EL (cell line): ENCODE measurements around the gene FETUB.

Experiments used
- DNase-seq: peaks from one replicate; pipeline ENCODE4 v3.0.0-alpha.2; 2016

Gene FETUB, protein sequence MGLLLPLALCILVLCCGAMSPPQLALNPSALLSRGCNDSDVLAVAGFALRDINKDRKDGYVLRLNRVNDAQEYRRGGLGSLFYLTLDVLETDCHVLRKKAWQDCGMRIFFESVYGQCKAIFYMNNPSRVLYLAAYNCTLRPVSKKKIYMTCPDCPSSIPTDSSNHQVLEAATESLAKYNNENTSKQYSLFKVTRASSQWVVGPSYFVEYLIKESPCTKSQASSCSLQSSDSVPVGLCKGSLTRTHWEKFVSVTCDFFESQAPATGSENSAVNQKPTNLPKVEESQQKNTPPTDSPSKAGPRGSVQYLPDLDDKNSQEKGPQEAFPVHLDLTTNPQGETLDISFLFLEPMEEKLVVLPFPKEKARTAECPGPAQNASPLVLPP

DNA sequence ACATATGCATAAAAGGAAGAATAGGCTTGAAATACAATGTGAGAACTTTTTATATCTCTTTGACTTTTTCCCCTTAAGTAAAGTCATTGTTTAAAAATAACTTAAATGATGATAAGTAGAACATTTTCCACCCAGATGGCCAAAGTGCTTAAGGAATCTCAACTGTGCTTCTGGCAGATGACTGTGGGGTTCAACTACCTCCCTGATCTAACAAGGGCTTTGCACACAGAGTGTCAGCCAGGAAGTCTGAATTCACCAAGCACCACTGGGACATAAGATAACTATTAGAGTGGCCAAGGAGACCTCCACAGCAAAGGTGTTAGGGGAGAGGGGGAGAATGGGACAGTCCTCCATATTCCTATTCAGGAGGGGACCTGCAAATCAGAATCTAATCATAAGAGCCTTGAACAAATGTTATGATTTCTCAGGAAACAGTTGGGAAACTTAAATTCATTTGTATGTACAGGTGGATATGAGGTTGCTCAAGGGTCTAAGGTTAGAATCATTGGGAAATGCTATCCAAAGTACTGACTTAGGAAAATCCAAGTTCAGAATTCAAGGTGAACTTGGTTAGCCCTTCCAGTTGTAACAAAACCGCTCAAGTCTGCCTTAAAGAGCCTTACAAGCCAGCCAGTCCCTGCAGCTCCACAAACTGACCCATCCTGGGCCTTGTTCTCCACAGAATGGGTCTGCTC, at the start of gene FETUB:
Gene FETUB (plus strand): TSS at position 622 of the 695 bp plus-strand sequence. CDS start 62 bp downstream, at position 684.
- no peak for DNase-seq

DNA sequence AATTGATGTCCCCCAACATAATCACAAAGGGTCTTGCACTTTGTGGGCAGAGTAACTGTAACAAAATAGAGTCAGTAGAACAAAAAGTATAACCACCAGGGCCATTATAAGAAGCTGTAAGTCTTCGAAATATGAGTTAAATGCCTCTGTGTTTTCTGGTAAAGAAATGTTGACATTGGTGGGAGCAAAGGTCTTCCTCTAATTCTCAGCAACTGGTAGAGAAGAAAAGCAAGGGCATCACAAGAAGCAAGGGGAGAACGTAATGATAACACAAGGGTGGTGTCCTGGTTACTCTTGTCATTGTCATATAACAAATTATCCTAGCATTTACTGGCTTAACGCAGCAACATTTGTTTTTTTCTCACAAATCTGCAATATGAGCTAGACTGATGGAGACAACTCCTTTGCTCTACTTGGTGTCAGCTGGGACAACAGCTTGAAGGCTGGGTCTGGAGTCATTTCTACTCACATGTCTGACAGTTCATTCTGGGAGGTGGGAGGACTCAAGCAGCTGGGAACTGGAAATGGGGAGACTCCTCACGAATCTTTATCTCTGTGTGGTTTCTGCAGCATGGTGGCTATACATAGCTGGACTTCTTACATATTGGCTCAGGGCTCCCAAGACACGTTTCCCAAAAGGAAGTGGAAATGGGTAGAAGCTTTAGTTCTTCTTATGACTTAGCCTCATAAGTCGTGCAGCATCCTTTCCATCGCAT, 49.5 kb upstream of the FETUB start:
- DNase-seq = no peak

DNA sequence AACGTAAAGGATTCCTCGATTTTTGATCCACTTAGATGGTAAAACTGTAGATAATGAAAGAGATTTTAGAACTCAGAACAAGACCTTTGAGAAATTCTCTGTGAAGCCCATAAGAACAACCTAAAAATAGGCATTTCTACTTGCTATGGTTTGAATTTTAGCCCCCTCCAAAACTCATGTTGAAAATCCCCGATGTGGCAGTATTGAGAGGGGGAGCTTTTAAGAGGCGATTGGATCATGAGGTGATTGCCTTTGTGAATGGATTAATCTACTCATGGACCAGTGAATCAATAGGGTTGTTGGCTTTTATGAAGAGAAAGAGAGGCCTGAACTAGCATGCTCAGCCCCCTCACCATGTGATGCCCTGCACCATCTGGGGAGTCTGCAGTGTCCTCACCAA, 47.5 kb upstream of the FETUB start:
- no peak for DNase-seq

DNA sequence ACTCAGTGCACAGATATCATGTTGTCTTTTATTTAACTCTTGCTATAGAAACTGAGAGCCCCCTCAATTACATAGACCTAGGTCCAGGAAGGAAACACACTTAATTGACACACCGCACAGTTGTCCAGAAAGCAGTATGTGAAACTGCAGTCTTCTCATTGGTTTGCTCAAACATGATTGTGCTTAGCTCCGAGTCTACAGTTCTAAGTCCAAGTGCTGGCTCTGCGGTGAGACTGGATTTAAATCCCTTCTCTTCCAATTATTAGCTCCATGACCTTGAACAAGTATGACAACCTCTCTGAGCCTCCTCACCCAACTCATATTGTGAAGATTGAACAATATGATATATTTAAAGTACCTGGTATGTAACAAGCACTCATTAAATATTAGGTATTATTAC, 46.3 kb upstream of the FETUB start:
- DNase-seq = no peak

DNA sequence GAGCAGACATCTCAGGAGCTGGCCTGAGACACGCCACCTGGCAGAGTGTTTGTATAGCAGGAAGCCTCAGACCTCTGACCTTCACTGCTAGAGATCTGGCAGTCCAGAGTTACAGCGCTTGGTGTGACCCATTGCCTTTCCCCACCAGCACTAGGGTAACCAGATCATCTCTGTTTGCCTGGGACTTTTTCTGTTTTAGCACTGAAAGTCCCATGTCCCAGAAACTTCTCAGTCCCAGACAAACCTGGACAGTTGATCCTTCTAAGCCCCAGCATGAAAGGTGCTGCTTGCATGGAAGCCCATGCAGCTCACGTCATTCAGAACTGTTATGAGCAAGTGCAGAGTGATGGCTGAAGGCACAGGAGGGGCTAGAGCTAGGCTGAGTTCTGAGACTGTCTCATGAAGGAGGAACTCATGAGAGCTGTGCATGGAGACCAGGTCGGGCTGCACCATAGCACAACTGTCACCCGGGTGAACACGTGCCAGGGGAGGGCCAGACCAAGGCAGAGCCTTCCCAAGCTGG, 45.5 kb upstream of the FETUB start:
- no peak for DNase-seq

DNA sequence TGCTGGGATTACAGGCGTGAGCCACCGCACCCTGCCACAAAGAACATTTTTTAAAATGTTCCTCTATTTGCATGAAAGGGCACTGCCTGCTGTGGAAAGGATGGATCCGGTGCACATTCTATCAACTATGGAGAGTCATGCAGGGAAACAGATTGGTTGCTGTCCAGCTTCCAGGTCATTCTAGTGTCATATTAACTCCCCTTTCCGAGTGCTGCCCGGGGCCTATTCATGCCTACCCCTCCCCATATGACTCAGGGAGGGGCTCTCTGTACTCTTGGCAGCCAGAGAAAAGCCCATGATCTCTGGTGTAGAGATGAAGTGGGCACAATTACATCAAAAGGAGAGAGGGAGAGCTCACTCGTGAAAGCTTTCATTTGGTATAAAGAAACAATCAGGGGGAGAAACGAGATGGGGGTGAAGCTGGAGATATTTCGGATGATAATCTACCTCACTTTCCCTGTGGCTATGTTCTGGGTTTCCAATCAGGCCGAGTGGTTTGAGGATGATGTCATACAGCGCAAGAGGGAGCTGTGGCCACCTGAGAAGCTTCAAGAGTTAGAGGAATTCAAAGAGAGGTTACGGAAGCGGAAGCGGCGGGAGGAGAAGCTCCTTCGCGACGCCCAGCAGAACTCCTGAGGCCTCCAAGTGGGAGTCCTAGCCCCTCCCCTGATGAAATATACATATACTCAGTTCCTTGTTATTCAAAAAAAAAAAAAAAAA, 43.5 kb upstream of the FETUB start:
- peak; percentile 6 for DNase-seq

DNA sequence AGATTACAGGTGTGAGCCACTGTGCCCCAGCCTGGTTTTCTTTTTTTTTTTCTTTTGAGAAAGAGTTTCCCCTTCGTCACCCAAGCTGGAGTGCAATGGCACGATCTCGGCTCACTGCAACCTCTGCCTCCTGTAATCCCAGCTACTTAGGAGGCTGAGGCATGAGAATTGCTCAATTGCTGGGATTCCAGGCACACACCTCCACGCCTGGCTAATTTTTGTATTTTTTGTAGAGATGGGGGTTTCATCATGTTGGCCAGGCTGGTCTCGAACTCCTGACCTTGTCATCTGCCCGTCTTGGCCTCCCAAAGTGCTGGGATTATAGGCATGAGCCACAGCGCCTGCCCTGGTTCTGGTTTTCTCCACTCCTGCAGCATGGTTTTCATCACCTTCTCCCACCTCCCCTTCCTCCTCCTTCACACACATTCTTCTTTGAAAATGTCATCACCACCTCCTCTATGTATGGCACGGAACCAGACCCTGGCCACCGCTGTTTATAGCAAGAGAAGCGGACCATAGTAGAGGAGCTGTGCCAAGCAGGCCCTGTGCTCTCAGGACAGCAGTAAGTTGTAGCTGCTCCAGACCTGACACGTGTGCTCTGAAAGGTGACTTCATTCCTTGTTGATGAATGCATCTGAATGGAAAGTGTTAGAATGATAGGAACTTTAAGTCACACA, 42.0 kb upstream of the FETUB start:
- DNase-seq = peak; percentile 40

DNA sequence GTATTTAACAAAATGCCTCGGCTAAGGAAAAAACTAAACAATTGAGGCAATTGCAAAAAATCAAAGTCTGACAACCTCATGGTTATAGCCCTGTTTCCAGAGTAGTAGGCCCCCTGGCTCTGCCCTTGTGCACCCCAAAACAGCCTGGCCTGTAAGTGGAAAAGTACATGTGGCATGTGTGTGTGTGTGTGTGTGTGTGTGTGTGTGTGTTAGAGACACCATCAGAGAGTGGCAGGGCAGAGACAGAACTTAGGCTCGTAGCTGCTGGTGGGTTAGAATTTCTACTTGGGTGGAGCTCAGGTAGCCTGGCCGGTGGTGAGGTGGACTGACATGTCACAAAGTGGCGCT, 41.4 kb upstream of the FETUB start:
- DNase-seq = no peak

DNA sequence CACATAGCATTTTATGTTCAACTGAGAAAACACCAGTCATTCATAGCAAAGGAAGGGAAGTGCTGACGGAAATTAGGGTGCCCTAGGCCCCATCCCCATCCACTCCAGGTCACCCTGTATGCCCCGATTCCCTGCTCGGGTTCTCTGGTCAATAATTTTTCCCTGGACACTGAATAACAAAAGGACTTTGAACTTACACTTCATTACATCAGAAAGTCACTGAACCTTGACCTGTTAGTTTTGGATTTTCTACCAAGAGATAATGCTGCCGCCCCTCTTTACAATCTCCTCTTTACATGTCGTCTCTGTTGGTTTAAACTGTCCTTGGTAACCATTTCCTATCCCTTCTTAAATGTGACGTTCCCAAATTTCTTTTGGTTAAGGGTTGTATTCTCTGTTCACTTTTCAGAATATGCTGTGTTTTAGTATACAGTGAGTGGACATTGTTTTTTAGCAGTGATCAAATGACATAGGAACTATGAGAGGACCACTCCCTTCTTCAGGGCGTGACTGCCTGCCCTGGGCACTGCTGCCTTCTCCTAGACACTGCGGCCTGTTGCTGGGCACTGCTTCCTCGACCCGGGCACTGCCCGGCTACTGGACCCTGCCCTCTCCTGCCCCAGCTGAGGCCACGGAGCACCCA, 40.9 kb upstream of the FETUB start:
- DNase-seq = no peak

DNA sequence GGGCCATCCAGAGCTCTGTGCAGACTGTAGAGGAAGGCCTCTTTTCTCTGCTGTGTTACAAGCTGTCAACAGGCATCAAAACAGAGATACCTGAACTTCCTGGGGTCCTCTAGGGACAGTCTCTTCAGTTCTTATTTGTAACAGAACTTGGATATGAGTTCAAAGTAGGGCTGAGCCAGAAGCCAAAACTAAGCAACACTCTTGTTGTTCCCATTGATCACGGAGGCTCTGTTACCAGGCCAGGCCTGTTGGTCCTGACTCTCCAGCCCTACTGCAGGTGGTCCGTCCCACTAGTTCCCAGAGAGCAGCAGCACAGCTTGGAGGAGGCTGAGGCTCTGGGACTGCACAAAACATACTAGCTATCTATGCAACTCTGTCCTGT, 40.4 kb upstream of the FETUB start:
- no peak for DNase-seq

DNA sequence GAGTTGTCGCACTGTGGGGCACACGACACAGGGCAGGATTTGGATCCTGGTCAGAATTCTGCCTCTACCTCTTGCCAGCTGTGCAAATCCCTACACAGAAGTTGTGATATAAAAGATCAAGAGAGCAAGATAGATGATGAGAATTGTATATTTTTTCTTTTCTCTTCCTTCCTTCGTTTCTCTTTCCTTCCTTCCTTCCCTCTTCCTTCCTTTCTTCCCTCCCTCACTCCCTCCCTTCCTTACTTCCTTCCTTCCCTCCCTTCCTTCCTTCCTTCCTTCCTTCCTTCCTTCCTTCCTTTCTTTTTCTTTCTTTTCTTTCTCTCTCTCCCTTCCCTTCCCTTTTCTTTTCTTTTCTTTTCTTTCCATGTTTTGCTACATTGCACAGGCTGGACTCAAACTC, 39.3 kb upstream of the FETUB start:
- DNase-seq = no peak

DNA sequence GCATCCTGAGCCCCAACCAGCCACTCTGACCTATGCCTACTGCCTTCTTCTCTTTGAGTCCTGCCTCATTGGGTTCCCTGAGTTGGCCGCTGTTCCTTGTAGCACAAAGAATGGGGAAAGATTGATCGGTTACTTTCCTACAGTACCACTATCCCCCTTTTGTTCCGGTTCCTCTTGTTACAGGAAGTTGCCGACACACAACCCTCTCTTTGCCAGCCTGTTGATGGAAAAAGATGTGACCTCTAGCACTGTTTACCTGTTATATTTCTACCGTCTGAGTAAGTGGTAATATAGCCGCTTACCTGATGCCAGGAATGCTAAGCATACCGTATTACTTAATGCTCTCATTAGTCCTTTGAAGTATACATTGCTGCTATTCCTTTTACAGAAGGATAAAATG, 37.0 kb upstream of the FETUB start:
- DNase-seq = no peak

DNA sequence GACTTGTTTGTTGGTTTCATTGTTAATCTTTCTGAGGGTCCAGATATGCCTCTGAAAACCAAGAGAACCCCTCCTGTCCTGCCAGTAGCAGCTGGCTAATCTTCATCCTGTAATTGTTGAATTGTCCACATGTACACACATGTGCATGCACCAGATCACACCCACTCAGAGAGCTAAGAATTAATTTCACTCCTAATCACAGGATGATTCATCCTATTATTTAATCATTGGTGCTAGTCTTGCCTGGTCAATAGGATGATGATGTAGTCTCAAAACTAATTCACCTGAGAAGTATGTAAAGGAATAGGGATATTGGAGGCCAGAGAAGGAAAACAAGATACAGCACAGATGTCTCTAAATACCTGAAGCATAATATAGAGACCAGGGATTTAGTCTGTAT, 35.1 kb upstream of the FETUB start:
- DNase-seq = no peak

DNA sequence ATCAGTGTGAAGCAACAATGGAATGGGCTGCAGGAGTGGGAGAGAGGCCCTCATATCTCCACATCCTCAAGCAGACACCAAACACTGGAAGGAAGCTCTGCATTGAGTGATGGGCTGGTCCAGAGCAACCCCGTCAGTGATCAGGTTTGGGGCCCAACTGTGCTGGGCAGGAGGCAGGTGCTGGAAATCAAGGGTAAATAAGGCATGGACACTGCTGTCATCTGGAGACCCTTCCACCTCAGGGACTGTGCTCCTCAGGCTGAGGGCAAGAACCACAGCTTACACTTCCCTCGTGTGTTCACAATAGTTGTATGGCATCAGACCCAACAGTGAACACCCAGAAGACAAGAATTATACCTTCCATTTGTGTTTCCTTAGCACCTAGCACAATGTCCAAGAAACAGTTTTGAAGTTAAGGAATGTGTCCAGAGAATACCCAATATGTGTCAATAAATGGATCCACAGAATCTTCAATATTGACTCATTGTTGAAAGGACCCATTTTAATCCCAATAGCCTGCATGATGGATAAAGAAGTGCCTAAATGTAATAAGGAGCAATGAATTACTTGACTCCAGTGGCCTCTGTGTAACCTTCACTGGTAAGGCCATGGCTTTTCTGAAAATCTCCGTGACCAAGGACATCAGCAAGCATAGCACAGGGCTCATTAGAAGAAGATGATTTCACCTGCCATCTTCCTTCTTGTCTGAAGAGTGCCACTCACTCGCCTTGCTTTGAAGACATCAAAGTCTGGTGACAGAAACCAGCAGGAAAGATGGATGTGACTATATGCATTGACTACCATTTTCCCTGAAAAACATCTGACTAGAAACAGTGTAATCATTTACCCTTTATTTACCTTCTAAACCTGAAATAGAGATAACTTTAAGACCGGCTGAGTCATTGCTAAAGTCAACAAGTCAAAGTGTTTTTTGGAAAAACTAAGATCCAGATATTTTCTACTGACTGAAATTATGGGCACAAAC, 34.3 kb upstream of the FETUB start:
- DNase-seq = no peak

DNA sequence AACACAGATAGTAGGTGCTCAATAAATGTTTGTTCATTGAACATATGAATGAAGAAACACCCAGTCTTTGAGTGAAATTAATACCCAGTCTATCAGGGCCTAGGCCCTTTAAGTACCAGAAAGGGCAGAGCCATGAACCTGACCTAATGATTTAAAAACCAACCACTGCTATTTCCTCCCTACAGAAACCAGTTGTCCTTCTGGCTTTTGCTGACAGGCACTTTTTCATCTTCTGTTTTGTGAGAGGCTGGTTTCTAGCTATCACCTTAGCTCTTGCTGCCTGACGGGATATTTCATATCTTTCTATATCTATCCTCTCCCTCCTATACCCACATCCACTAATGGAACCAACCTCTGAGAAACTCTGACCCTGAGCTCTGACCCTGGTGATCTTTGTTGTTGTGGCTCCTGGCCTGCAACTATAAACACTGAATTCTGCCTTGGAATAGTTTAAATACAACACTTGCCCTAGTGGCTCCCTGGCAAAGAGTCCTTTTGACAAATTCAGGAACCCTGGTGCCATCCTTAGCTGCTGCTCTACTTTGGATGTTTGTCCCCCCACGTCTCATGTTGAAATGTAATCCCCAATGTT, 31.5 kb upstream of the FETUB start:
- DNase-seq = no peak

DNA sequence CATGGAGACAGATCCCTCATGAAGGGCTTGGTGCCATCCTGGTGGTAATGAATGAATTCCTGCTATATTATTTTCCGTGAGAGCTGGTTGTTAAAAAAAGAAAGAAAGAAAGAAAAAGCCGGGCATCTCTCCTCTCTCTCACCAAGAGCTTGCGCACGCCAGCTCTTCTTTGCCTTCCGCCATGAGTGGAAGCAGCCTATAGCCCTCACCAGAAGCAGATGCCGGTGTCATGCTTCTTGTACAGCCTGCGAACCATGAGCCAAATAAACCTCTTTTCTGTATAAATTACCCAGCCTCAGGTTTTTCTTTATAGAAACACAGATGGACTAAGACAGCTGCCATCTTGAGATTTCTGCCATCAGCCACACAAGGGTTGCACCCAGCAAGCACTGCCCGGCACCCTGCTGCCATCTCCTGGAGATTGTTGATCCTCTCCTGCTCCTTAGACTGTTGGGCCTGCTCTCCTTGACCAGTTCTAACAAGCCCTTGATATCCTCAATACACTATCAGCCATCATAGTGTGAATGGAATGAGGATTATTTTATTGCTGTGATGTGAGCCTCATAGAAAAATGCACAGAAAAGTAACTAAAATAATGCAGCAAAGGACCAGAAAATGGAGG, 30.8 kb upstream of the FETUB start:
- peak; percentile 24 for DNase-seq

DNA sequence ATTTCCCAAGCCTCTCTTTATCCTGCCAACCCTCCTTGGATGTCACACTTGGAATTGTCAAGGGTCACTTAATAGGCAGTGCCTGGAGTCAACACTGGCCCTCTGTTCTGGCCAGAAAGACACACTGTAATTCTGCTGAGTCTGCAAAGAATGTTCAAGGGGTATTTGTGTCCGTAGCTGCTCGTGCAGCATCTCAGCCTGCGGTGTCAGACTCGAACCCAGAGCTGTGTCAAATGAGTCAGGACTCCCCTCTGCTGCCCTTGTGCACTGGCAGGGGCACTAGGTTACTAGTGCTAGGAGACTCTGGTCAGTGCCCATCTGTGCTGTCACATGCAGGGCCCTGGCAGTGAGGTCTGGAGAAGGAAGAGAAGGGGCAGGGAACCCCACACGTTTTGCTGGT, 28.1 kb upstream of the FETUB start:
- no peak for DNase-seq

DNA sequence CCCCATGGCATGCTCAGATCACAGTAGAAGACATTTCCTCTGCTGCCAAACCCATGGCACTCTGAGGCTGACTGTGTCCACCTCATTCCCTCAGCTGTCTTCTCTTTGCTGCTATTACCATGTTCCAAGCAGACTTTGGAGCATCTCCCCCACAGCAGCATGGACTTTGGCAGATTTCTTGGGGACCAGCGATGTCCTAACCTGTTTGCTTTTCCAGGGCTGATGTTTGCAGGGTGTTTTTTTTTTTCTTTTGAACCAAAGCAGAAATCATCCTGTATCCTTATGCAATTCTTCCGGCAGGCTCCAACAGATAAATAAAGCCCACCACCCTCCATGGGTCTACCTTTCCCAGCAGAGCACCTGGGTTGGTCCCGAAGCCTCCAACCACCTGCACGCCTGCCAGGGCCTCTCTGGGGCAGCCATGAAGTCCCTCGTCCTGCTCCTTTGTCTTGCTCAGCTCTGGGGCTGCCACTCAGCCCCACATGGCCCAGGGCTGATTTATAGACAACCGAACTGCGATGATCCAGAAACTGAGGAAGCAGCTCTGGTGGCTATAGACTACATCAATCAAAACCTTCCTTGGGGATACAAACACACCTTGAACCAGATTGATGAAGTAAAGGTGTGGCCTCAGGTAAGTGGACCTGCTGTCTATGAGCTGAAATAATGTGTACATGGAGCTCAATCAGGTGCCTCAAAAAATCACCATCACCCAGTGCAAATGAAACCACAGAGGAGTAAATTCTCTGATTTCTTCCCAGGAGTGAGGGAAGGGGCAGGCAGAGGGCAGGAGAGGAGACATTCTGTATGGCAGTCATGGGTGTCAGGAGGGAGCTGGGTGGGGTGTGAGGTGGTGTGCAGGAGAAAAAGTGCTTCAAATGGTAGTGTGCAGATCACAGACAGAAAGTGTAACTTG, 27.2 kb upstream of the FETUB start, which contains the start of gene AHSG:
Gene AHSG (plus strand): TSS at position 340 of the 916 bp plus-strand sequence. CDS start 82 bp downstream, at position 422.
- no peak for DNase-seq
